Thoracic aorta (tissue), 2 donors: Measurements from ENCODE around the gene ZNF578. TPM values are rescaled to one million over a fixed set of nuclear protein-coding genes. Genes with fewer than 3 reads are reported as not detected.

Experiments
- ATAC-seq: fragments of 150-250 bp; one replicate; pipeline ENCODE4 v1.8.0; 2017; ENCODE audit warnings: low read depth; ENCODE audit not compliant: insufficient number of reproducible peaks, low FRiP score
- DNase-seq: peaks from one replicate; pipeline ENCODE4 v3.0.0-alpha.2; 2020; ENCODE audit warnings: low spot score
- H3K27ac ChIP-seq, 2 donors: fragments of 200-600 bp; sonication (generic); 1 replicate in 1 of 2; 2 replicates in 1 of 2; pipeline ENCODE4 v1.5.1; 2016; ENCODE audit warnings: mild to moderate bottlenecking in 2 of 2, moderate library complexity in 2 of 2
- H3K27me3 ChIP-seq: fragments of 200-600 bp; sonication (generic); replicated peaks from 2 replicates; pipeline ENCODE4 v1.6.0; 2016; ENCODE audit warnings: mild to moderate bottlenecking; ENCODE audit not compliant: insufficient read depth
- H3K36me3 ChIP-seq: fragments of 200-600 bp; sonication (generic); one replicate; pipeline ENCODE4 v1.5.1; 2016
- H3K4me1 ChIP-seq, 2 donors: fragments of 200-600 bp; sonication (generic); 1 replicate in 1 of 2; 2 replicates in 1 of 2; pipeline versions ENCODE4 v1.5.1 to v1.6.0; 2016; ENCODE audit warnings: low read depth in 2 of 2, mild to moderate bottlenecking in 1 of 2; ENCODE audit not compliant: control insufficient read depth in 1 of 2
- H3K4me3 ChIP-seq: fragments of 200-600 bp; sonication (generic); 2 replicates; pipeline ENCODE4 v1.5.1; 2016; ENCODE audit warnings: mild to moderate bottlenecking
- H3K9me3 ChIP-seq: fragments of 200-600 bp; sonication (generic); 2 replicates; pipeline ENCODE4 v1.5.1; 2016
- CTCF ChIP-seq: fragments of 200-600 bp; sonication (generic); IDR thresholded peaks from one replicate; pipeline ENCODE4 v1.5.1; 2019; ENCODE audit warnings: antibody characterized with exemption
- total RNA-seq, 2 donors: library from RNA; depleted of rRNA; stranded (reverse); fragments of >200 nt; gene quantifications; one replicate each; pipeline versions ENCODE4 v1.1.0 to v1.2.3, GENCODE V29; 2016

ZNF578 gene
- total RNA-seq = 1 to 10 TPM in 1 of 2 donors, under 1 TPM in 1; 0.41 to 4.7 TPM

GRCh38 chr19:52453324-52454094 lies at the start of gene ZNF578:
Gene ZNF578 (plus strand): TSS chr19:52453553. CDS start chr19:52501846, 48,293 bp downstream.
- no peak for TF ChIP-seq CTCF
- peaks cover 7% of the 10 kb centered on the region in 2 donors for H3K4me1 ChIP-seq
- no peak within 1 kb of the TSS for H3K27ac ChIP-seq
- H3K9me3 ChIP-seq = peaks cover 28% of the 10 kb centered on the region
- DNase-seq (peak; percentile 33), ATAC-seq (no peak)
- H3K4me3 ChIP-seq = peak within 1 kb of the TSS; percentile 81
- peaks cover 20% of the 10 kb centered on the region for H3K36me3 ChIP-seq
- no peaks in the 10 kb centered on the region for H3K27me3 ChIP-seq

GRCh38 chr19:52410276-52410675 lies 43.1 kb upstream of the ZNF578 start:
- H3K36me3 ChIP-seq = peaks cover 75% of the 10 kb centered on the region
- ATAC-seq (no peak), DNase-seq (no peak)
- H3K9me3 ChIP-seq = peaks cover 78% of the 10 kb centered on the region
- no peak overlapping the region for H3K27ac ChIP-seq
- no peaks in the 10 kb centered on the region for H3K4me1 ChIP-seq
- H3K4me3 ChIP-seq = no peak overlapping the region
- no peaks in the 10 kb centered on the region for H3K27me3 ChIP-seq
- TF ChIP-seq CTCF = no peak

GRCh38 chr19:52415711-52416110 lies 37.6 kb upstream of the ZNF578 start:
- DNase-seq (no peak), ATAC-seq (no peak)
- H3K9me3 ChIP-seq = peaks cover 94% of the 10 kb centered on the region
- H3K27me3 ChIP-seq = no peaks in the 10 kb centered on the region
- H3K4me1 ChIP-seq = no peaks in the 10 kb centered on the region
- H3K4me3 ChIP-seq = no peak overlapping the region
- TF ChIP-seq CTCF = no peak
- peaks cover 21% of the 10 kb centered on the region for H3K36me3 ChIP-seq
- no peak overlapping the region for H3K27ac ChIP-seq

GRCh38 chr19:52428937-52429336 lies 24.4 kb upstream of the ZNF578 start, which contains the start of gene ZNF534:
Gene ZNF534 (plus strand): TSS chr19:52429148. CDS start chr19:52431475, 2,327 bp downstream.
- Histone ChIP-seq H3K4me1 (no peaks in the 10 kb centered on the region), H3K27me3 (no peaks in the 10 kb centered on the region), H3K36me3 (no peaks in the 10 kb centered on the region), H3K9me3 (peaks cover 49% of the 10 kb centered on the region), H3K27ac (no peak within 1 kb of the TSS), H3K4me3 (no peak within 1 kb of the TSS)
- ATAC-seq (no peak), DNase-seq (no peak)
- TF ChIP-seq CTCF = no peak

GRCh38 chr19:52442179-52442578 lies 11.2 kb upstream of the ZNF578 start:
- DNase-seq = no peak
- Histone ChIP-seq H3K36me3 (no peaks in the 10 kb centered on the region), H3K4me1 (no peaks in the 10 kb centered on the region), H3K9me3 (peaks cover 19% of the 10 kb centered on the region), H3K4me3 (no peak overlapping the region), H3K27ac (no peak overlapping the region), H3K27me3 (no peaks in the 10 kb centered on the region)
- TF ChIP-seq CTCF = no peak
- ATAC-seq = no peak
